OCI-LY3 (cell line): ENCODE results near the gene MAT2A.

Experiments
- EZH2phosphoT487 ChIP-seq: fragments of 200-600 bp; shearing (Covaris generic); IDR thresholded peaks from 2 replicates; pipeline ENCODE4 v1.6.1; 2018; ENCODE audit warnings: antibody characterized with exemption, mixed run types, low read depth
- TF ChIP-seq, protein P1 (sequence below): fragments of 200-600, 300-600 bp; sonication (generic); IDR thresholded peaks from 2 replicates; pipeline ENCODE4 v1.5.1; 2014; ENCODE audit warnings: antibody characterized with exemption, low read length, low read depth

DNA sequence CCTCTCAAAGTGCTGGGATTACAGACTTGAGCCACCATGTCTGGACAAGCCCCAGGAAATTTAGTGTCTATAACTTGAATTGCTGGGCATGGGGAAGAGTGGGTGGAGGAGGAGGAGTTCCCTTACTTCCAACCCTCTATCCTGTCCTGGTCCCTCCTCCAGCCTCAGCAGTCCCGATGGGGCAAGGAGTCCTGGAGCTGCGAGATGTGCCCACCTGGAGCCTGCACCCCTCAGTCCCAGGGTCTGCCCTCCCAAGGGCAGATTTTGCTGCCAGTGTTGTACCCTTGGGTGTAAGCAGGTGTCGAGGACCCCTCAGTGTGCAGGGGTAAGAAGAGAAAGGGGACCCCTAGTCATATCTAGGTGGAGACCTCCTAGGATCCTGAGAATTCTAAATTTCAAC lies 41.2 kb downstream of the MAT2A start:
- TF ChIP-seq, protein P1, sequence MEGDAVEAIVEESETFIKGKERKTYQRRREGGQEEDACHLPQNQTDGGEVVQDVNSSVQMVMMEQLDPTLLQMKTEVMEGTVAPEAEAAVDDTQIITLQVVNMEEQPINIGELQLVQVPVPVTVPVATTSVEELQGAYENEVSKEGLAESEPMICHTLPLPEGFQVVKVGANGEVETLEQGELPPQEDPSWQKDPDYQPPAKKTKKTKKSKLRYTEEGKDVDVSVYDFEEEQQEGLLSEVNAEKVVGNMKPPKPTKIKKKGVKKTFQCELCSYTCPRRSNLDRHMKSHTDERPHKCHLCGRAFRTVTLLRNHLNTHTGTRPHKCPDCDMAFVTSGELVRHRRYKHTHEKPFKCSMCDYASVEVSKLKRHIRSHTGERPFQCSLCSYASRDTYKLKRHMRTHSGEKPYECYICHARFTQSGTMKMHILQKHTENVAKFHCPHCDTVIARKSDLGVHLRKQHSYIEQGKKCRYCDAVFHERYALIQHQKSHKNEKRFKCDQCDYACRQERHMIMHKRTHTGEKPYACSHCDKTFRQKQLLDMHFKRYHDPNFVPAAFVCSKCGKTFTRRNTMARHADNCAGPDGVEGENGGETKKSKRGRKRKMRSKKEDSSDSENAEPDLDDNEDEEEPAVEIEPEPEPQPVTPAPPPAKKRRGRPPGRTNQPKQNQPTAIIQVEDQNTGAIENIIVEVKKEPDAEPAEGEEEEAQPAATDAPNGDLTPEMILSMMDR = no peak
- TF ChIP-seq EZH2phosphoT487 = no peak
